Activated T-helper 2 cell treated with anti-CD3 and anti-CD28 coated beads, Interferon-gamma antibody, Interleukin-2, Interleukin-4, amounts not matched to agents 10 μg/mL and 5 μg/mL and 100 μg/mL, durations not matched to agents 14 hours and 24 hours and 36 hours (primary cell): ENCODE data around the gene ATXN7L1. TPM values are rescaled to one million over a fixed set of nuclear protein-coding genes. Genes with fewer than 3 reads are reported as not detected.
"Not testable (repeated sequence)": the region's sequence is repeated elsewhere in the genome, so short reads cannot be mapped to it uniquely, and the experiment has no call there.

Source experiments
- DNase-seq: peaks from one replicate; pipeline ENCODE4 v3.0.0; 2021; ENCODE audit warnings: low spot score
- H3K27ac Mint-ChIP-seq: one replicate; pipeline ENCODE4 v1.8.0; 2021; ENCODE audit warnings: mixed read lengths
- H3K27me3 Mint-ChIP-seq: one replicate; pipeline ENCODE4 v1.8.0; 2021; ENCODE audit warnings: low read depth, mixed read lengths
- H3K36me3 Mint-ChIP-seq: one replicate; pipeline ENCODE4 v1.8.0; 2021; ENCODE audit warnings: low read depth, mixed read lengths
- H3K4me1 Mint-ChIP-seq: one replicate; pipeline ENCODE4 v1.8.0; 2021; ENCODE audit warnings: low read depth, mixed read lengths
- H3K4me3 Mint-ChIP-seq: one replicate; pipeline ENCODE4 v1.8.0; 2021; ENCODE audit warnings: low read depth, mild to moderate bottlenecking, moderate library complexity, mixed read lengths
- H3K9me3 Mint-ChIP-seq: one replicate; pipeline ENCODE4 v1.8.0; 2021; ENCODE audit warnings: mixed read lengths
- intact Hi-C: fragments of 100-400 bp; cut with micrococcal nuclease; formaldehyde crosslinking; loops from one replicate; pipeline ENCODE4 v1.15.1; 2023
- total RNA-seq: library from RNA; stranded (reverse); gene quantifications from 2 replicates; pipeline ENCODE4 v1.2.3, GENCODE V29; 2022

The ATXN7L1 gene
- total RNA-seq, 1 donor from 2014 or later = 12.4 TPM

GRCh38 chr7:105698531-105698930 is 177.9 kb downstream of the ATXN7L1 start:
- no peak overlapping the region for H3K4me3 Mint-ChIP-seq
- intact Hi-C loops = no loop called here

GRCh38 chr7:105697753-105698152 is 178.6 kb downstream of the ATXN7L1 start:
- Mint-ChIP-seq H3K27ac (no peak overlapping the region), H3K9me3 (no peaks in the 10 kb centered on the region), H3K27me3 (no peaks in the 10 kb centered on the region), H3K4me3 (no peak overlapping the region), H3K36me3 (no peaks in the 10 kb centered on the region), H3K4me1 (peaks cover 11% of the 10 kb centered on the region)
- no peak for DNase-seq
- intact Hi-C loops = no loop called here

More at GRCh38 chr7:105698531-105698930, 177.9 kb downstream of the ATXN7L1 start:
- no peaks in the 10 kb centered on the region for H3K9me3 Mint-ChIP-seq
- no peak for DNase-seq
- no peaks in the 10 kb centered on the region for H3K36me3 Mint-ChIP-seq
- no peak overlapping the region for H3K27ac Mint-ChIP-seq
- H3K27me3 Mint-ChIP-seq = no peaks in the 10 kb centered on the region
- H3K4me1 Mint-ChIP-seq = peaks cover 3% of the 10 kb centered on the region

- H3K27me3 Mint-ChIP-seq, intact Hi-C loops, H3K4me3 Mint-ChIP-seq, H3K27ac Mint-ChIP-seq, H3K9me3 Mint-ChIP-seq, H3K36me3 Mint-ChIP-seq, DNase-seq: not testable (repeated sequence)
- peaks cover 13% of the 10 kb centered on the region for H3K4me1 Mint-ChIP-seq
Measured at GRCh38 chr7:105697169-105697568, 179.2 kb downstream of the ATXN7L1 start.

GRCh38 chr7:105693576-105693975 is 182.8 kb downstream of the ATXN7L1 start:
- Mint-ChIP-seq H3K4me1 (peaks cover 30% of the 10 kb centered on the region), H3K27ac (peak overlapping the region; percentile 10), H3K36me3 (no peaks in the 10 kb centered on the region), H3K4me3 (no peak overlapping the region), H3K9me3 (no peaks in the 10 kb centered on the region), H3K27me3 (no peaks in the 10 kb centered on the region)
- intact Hi-C loops = loop anchor here (5.0 kb wide), 1 partner anchor 329 kb away; no protein-coding TSS in a partner anchor
- no peak for DNase-seq

- Mint-ChIP-seq H3K4me3 (peak overlapping the region; percentile 89), H3K27me3 (no peaks in the 10 kb centered on the region), H3K27ac (peak overlapping the region; percentile 85), H3K9me3 (no peaks in the 10 kb centered on the region), H3K4me1 (peaks cover 30% of the 10 kb centered on the region), H3K36me3 (no peaks in the 10 kb centered on the region)
- peak; percentile 44 for DNase-seq
- intact Hi-C loops = loop anchor here (1.0 to 5.0 kb wide), 3 partner anchors 13 to 330 kb away; no protein-coding TSS in a partner anchor
Measured at GRCh38 chr7:105691680-105692564, 184.5 kb downstream of the ATXN7L1 start.

- peak overlapping the region; percentile 85 for H3K27ac Mint-ChIP-seq
- no peaks in the 10 kb centered on the region for H3K36me3 Mint-ChIP-seq
- H3K9me3 Mint-ChIP-seq = no peaks in the 10 kb centered on the region
- peaks cover 30% of the 10 kb centered on the region for H3K4me1 Mint-ChIP-seq
- no peaks in the 10 kb centered on the region for H3K27me3 Mint-ChIP-seq
- intact Hi-C loops = loop anchor here (1.0 to 5.0 kb wide), 3 partner anchors 12 to 331 kb away; no protein-coding TSS in a partner anchor
- peak; percentile 50 for DNase-seq
- H3K4me3 Mint-ChIP-seq = peak overlapping the region; percentile 89
Measured at GRCh38 chr7:105691082-105691679, 185.2 kb downstream of the ATXN7L1 start.

- Mint-ChIP-seq H3K27me3 (no peaks in the 10 kb centered on the region), H3K36me3 (no peaks in the 10 kb centered on the region), H3K4me1 (peaks cover 30% of the 10 kb centered on the region), H3K9me3 (no peaks in the 10 kb centered on the region), H3K27ac (peak overlapping the region; percentile 85), H3K4me3 (peak overlapping the region; percentile 89)
- intact Hi-C loops = loop anchor here (5.0 kb wide), 1 partner anchor 332 kb away; no protein-coding TSS in a partner anchor
- no peak for DNase-seq
Measured at GRCh38 chr7:105690325-105690945, 186.0 kb downstream of the ATXN7L1 start.

GRCh38 chr7:105689067-105689819 is 187.2 kb downstream of the ATXN7L1 start:
- DNase-seq = no peak
- no peaks in the 10 kb centered on the region for H3K9me3 Mint-ChIP-seq
- no peaks in the 10 kb centered on the region for H3K27me3 Mint-ChIP-seq
- intact Hi-C loops = no loop called here
- H3K36me3 Mint-ChIP-seq = no peaks in the 10 kb centered on the region
- no peak overlapping the region for H3K4me3 Mint-ChIP-seq
- H3K27ac Mint-ChIP-seq = no peak overlapping the region
- peaks cover 30% of the 10 kb centered on the region for H3K4me1 Mint-ChIP-seq

GRCh38 chr7:105688617-105689016 is 187.8 kb downstream of the ATXN7L1 start:
- Mint-ChIP-seq H3K4me1 (peaks cover 28% of the 10 kb centered on the region), H3K9me3 (no peaks in the 10 kb centered on the region), H3K4me3 (no peak overlapping the region), H3K36me3 (no peaks in the 10 kb centered on the region), H3K27me3 (no peaks in the 10 kb centered on the region), H3K27ac (no peak overlapping the region)
- DNase-seq = no peak
- intact Hi-C loops = no loop called here

GRCh38 chr7:105685161-105685560 is 191.2 kb downstream of the ATXN7L1 start:
- DNase-seq = no peak
- intact Hi-C loops = no loop called here
- Mint-ChIP-seq H3K9me3 (no peaks in the 10 kb centered on the region), H3K27me3 (no peaks in the 10 kb centered on the region), H3K36me3 (no peaks in the 10 kb centered on the region), H3K4me1 (peaks cover 4% of the 10 kb centered on the region), H3K4me3 (no peak overlapping the region), H3K27ac (no peak overlapping the region)

GRCh38 chr7:105682341-105683060 is 193.9 kb downstream of the ATXN7L1 start:
- H3K36me3 Mint-ChIP-seq = peaks cover 3% of the 10 kb centered on the region
- H3K4me1 Mint-ChIP-seq = peaks cover 25% of the 10 kb centered on the region
- H3K9me3 Mint-ChIP-seq = no peaks in the 10 kb centered on the region
- intact Hi-C loops = no loop called here
- H3K27ac Mint-ChIP-seq = no peak overlapping the region
- H3K27me3 Mint-ChIP-seq = no peaks in the 10 kb centered on the region
- H3K4me3 Mint-ChIP-seq = no peak overlapping the region
- no peak for DNase-seq
